ENCODE data around the gene STARD13. TPM values are rescaled to one million over a fixed set of nuclear protein-coding genes. Genes with fewer than 3 reads are reported as not detected.

STARD13 gene
- total RNA-seq, 4 donors from 2014 or later: 52.0 to 114 (median 89.2) TPM

- Histone ChIP-seq H3K27me3 (no peaks in the 10 kb centered on the region), H3K36me3 (no peaks in the 10 kb centered on the region), H3K4me3 (replicated peaks in 1 of 3) (no peak overlapping the region), H3K4me1 (no peaks in the 10 kb centered on the region), H3K27ac (no peak overlapping the region), H3K9me3 (no peaks in the 10 kb centered on the region)
- intact Hi-C loops (cut with DNase I): no loop called here
- WGBS, 2 donors: 82 to 85% methylated on average over 11 of the region's 11 CpGs
- no peak for DNase-seq
- TF ChIP-seq CTCF (IDR thresholded peaks at IDR 0.05) (no peak), POLR2A (IDR thresholded peaks at IDR 0.05) (no peak)
Measured at GRCh38 chr13:33092073-33092987, 193.2 kb downstream of the STARD13 start.

GRCh38 chr13:33091415-33091774, 194.2 kb downstream of the STARD13 start:
- H3K27ac ChIP-seq: no peak overlapping the region
- WGBS, 2 donors: 93 to 96% methylated on average over 5 of the region's 5 CpGs

GRCh38 chr13:33090755-33091414, 194.7 kb downstream of the STARD13 start:
- intact Hi-C loops (cut with DNase I): no loop called here
- no peak overlapping the region for H3K27ac ChIP-seq
- no peak overlapping the region for H3K4me3 ChIP-seq (replicated peaks in 1 of 3)
- DNase-seq: no peak
- H3K9me3 ChIP-seq: no peaks in the 10 kb centered on the region
- WGBS, 2 donors: 48 to 51% methylated on average over 4 of the region's 4 CpGs
- no peaks in the 10 kb centered on the region for H3K27me3 ChIP-seq
- TF ChIP-seq POLR2A (IDR thresholded peaks at IDR 0.05) (no peak), CTCF (IDR thresholded peaks at IDR 0.05) (no peak)
- H3K36me3 ChIP-seq: no peaks in the 10 kb centered on the region
- no peaks in the 10 kb centered on the region for H3K4me1 ChIP-seq

More at GRCh38 chr13:33091415-33091774, 194.2 kb downstream of the STARD13 start:
- intact Hi-C loops (cut with DNase I): no loop called here
- Histone ChIP-seq H3K9me3 (no peaks in the 10 kb centered on the region), H3K4me3 (replicated peaks in 1 of 3) (no peak overlapping the region), H3K4me1 (no peaks in the 10 kb centered on the region), H3K36me3 (no peaks in the 10 kb centered on the region), H3K27me3 (no peaks in the 10 kb centered on the region)
- DNase-seq: no peak
- TF ChIP-seq POLR2A (IDR thresholded peaks at IDR 0.05) (no peak), CTCF (IDR thresholded peaks at IDR 0.05) (no peak)

GRCh38 chr13:33089311-33089710, 196.2 kb downstream of the STARD13 start:
- TF ChIP-seq POLR2A (IDR thresholded peaks at IDR 0.05) (no peak), CTCF (IDR thresholded peaks at IDR 0.05) (no peak)
- no peak overlapping the region for H3K4me3 ChIP-seq (replicated peaks in 1 of 3)
- WGBS, 2 donors: 96 to 98% methylated on average over 3 of the region's 3 CpGs
- no peaks in the 10 kb centered on the region for H3K27me3 ChIP-seq
- DNase-seq: no peak
- intact Hi-C loops (cut with DNase I): no loop called here
- H3K27ac ChIP-seq: no peak overlapping the region
- no peaks in the 10 kb centered on the region for H3K36me3 ChIP-seq
- no peaks in the 10 kb centered on the region for H3K4me1 ChIP-seq
- no peaks in the 10 kb centered on the region for H3K9me3 ChIP-seq

- H3K27me3 ChIP-seq: no peaks in the 10 kb centered on the region
- intact Hi-C loops (cut with DNase I): no loop called here
- no peak for TF ChIP-seq CTCF (IDR thresholded peaks at IDR 0.05)
- no peak for TF ChIP-seq POLR2A (IDR thresholded peaks at IDR 0.05)
- H3K9me3 ChIP-seq: no peaks in the 10 kb centered on the region
- H3K27ac ChIP-seq: no peak overlapping the region
- H3K4me3 ChIP-seq (replicated peaks in 1 of 3): no peak overlapping the region
- H3K4me1 ChIP-seq: no peaks in the 10 kb centered on the region
- H3K36me3 ChIP-seq: no peaks in the 10 kb centered on the region
- DNase-seq: no peak
- WGBS, 2 donors: 78 to 81% methylated on average over 3 of the region's 3 CpGs
Measured at GRCh38 chr13:33087790-33088189, 197.8 kb downstream of the STARD13 start.
